ENCODE results near the gene TDRD7. TPM values are rescaled to one million over a fixed set of nuclear protein-coding genes. Genes with fewer than 3 reads are reported as not detected.

Gene TDRD7
- polyA plus RNA-seq, 1 experiment: 8.2 TPM

- Histone ChIP-seq H3K9me3 (ENCODE audit: control insufficient read depth, insufficient read depth, low read length) (no peaks in the 10 kb centered on the region), H3K4me3 (ENCODE audit: low read depth, low read length) (no peak overlapping the region), H3K27ac (ENCODE audit: low read depth, low read length) (peak overlapping the region; percentile 21), H3K27me3 (ENCODE audit: control insufficient read depth, insufficient read depth, low read length) (peaks cover 28% of the 10 kb centered on the region)
- DNase-seq (ENCODE audit: low read depth, low spot score): peak; percentile 46
- POLR2A ChIA-PET: no interaction called here
- CTCF ChIA-PET: interaction anchor here (1.4 to 3.6 kb wide), 3 partner anchors 50 to 96 kb away, joined by 3 to 16 read pairs (median 10); no protein-coding TSS in a partner anchor
- TF ChIP-seq, protein P1, sequence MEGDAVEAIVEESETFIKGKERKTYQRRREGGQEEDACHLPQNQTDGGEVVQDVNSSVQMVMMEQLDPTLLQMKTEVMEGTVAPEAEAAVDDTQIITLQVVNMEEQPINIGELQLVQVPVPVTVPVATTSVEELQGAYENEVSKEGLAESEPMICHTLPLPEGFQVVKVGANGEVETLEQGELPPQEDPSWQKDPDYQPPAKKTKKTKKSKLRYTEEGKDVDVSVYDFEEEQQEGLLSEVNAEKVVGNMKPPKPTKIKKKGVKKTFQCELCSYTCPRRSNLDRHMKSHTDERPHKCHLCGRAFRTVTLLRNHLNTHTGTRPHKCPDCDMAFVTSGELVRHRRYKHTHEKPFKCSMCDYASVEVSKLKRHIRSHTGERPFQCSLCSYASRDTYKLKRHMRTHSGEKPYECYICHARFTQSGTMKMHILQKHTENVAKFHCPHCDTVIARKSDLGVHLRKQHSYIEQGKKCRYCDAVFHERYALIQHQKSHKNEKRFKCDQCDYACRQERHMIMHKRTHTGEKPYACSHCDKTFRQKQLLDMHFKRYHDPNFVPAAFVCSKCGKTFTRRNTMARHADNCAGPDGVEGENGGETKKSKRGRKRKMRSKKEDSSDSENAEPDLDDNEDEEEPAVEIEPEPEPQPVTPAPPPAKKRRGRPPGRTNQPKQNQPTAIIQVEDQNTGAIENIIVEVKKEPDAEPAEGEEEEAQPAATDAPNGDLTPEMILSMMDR (IDR thresholded peaks at IDR 0.05; ENCODE audit: low read depth, low read length): no peak
Observed at GRCh38 chr9:97518909-97519307, 107.0 kb downstream of the TDRD7 start.

DNA sequence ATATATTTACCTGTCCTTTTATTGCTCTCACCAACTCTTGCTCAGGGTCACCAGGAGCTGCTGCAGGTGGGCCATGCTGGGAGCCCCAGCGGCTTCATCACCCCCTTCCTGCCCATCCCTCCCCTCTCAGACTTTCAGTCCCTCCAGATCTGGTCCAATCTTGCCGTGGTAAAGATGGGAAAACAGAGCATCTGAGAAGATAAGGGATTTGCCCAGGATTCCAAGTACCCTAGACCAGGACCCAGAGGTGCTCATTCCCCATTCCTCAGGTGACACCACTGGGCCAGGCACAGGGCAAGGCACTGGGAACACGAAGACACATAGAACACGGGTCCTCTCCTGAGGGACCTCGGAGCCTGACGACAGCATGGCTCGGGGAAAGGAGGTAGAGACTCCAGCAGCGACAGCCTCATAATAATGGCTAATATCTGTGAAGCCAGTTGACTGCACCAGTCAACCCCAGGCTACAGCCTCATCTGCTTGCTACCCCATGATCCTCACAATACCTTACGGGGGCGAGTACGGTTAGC, 107.6 kb downstream of the TDRD7 start:
- Histone ChIP-seq H3K4me3 (ENCODE audit: low read depth, low read length) (no peak overlapping the region), H3K9me3 (ENCODE audit: control insufficient read depth, insufficient read depth, low read length) (no peaks in the 10 kb centered on the region), H3K27me3 (ENCODE audit: control insufficient read depth, insufficient read depth, low read length) (peaks cover 26% of the 10 kb centered on the region), H3K27ac (ENCODE audit: low read depth, low read length) (no peak overlapping the region)
- no peak for DNase-seq (ENCODE audit: low read depth, low spot score)
- POLR2A ChIA-PET: no interaction called here
- CTCF ChIA-PET: interaction anchor here (3.6 kb wide), 1 partner anchor 79 kb away, joined by 16 read pairs; no protein-coding TSS in a partner anchor
- TF ChIP-seq, protein P1 (IDR thresholded peaks at IDR 0.05; ENCODE audit: low read depth, low read length): no peak

- TF ChIP-seq, protein P1 (IDR thresholded peaks at IDR 0.05; ENCODE audit: low read depth, low read length): no peak
- H3K27ac ChIP-seq (ENCODE audit: low read depth, low read length): no peak overlapping the region
- no peak overlapping the region for H3K4me3 ChIP-seq (ENCODE audit: low read depth, low read length)
- H3K9me3 ChIP-seq (ENCODE audit: control insufficient read depth, insufficient read depth, low read length): no peaks in the 10 kb centered on the region
- DNase-seq (ENCODE audit: low read depth, low spot score): no peak
- peaks cover 19% of the 10 kb centered on the region for H3K27me3 ChIP-seq (ENCODE audit: control insufficient read depth, insufficient read depth, low read length)
- POLR2A ChIA-PET: no interaction called here
- CTCF ChIA-PET: interaction anchor here (1.4 to 1.9 kb wide), 2 partner anchors 53 to 77 kb away, joined by 3 to 4 read pairs; no protein-coding TSS in a partner anchor
Observed at GRCh38 chr9:97521576-97522333, 109.9 kb downstream of the TDRD7 start.

GRCh38 chr9:97524424-97524823, 112.5 kb downstream of the TDRD7 start:
- CTCF ChIA-PET: interaction anchor here (1.5 kb wide), 1 partner anchor 55 kb away, joined by 4 read pairs; no protein-coding TSS in a partner anchor

More at GRCh38 chr9:97524424-97524823, 112.5 kb downstream of the TDRD7 start:
- DNase-seq (ENCODE audit: low read depth, low spot score): no peak
- Histone ChIP-seq H3K4me3 (ENCODE audit: low read depth, low read length) (no peak overlapping the region), H3K27ac (ENCODE audit: low read depth, low read length) (no peak overlapping the region), H3K9me3 (ENCODE audit: control insufficient read depth, insufficient read depth, low read length) (no peaks in the 10 kb centered on the region), H3K27me3 (ENCODE audit: control insufficient read depth, insufficient read depth, low read length) (peaks cover 24% of the 10 kb centered on the region)
- TF ChIP-seq, protein P1 (IDR thresholded peaks at IDR 0.05; ENCODE audit: low read depth, low read length): no peak
- POLR2A ChIA-PET: no interaction called here
